Caco-2 (cell line): ENCODE results near the gene WDR33. TPM values are rescaled to one million over a fixed set of nuclear protein-coding genes. Genes with fewer than 3 reads are reported as not detected.

Experiments used
- BruUV-seq: library from RNA; stranded (reverse); fragments of 400-500 nt; replicated peaks from 2 replicates; lab custom pipeline; 2021; lab: Mats Ljungman, UMichigan
- CTCF ChIA-PET: fragments of 300-600 bp; sonication (Branson Sonifier 250); formaldehyde crosslinking; loops from one replicate; lab custom pipeline; 2022; ENCODE audit warnings: antibody characterized with exemption; lab: Charles Lee
- POLR2A ChIA-PET: fragments of 300-600 bp; sonication (Branson Sonifier 250); formaldehyde crosslinking; loops from one replicate; lab custom pipeline; 2022; ENCODE audit warnings: antibody characterized with exemption; lab: Charles Lee
- DNase-seq, 2 experiments: peaks; one replicate each; pipeline versions ENCODE4 v3.0.0 to v3.0.0-alpha.2; 2020 to 2022
- H3K27me3 ChIP-seq: replicated peaks from 2 replicates; pipeline ENCODE4 v1.6.0; 2011; ENCODE audit warnings: low read length; ENCODE audit not compliant: control insufficient read depth, insufficient read depth
- H3K36me3 ChIP-seq: 2 replicates; pipeline ENCODE4 v1.5.1; 2011; ENCODE audit warnings: low read length; ENCODE audit not compliant: control insufficient read depth, insufficient read depth
- H3K4me1 ChIP-seq: fragments of 250-450 bp; sonication (Bioruptor Pico); 2 replicates; pipeline ENCODE4 v1.5.1; 2020; ENCODE audit warnings: mild to moderate bottlenecking
- H3K4me3 ChIP-seq: 2 replicates; pipeline ENCODE4 v1.5.1; 2011; ENCODE audit warnings: low read depth, mild to moderate bottlenecking, control low read depth, low read length
- H3K9me3 ChIP-seq: fragments of 250-450 bp; sonication (Bioruptor Pico); 2 replicates; pipeline ENCODE4 v1.5.1; 2020; ENCODE audit warnings: mild to moderate bottlenecking, moderate library complexity
- H3K27ac Mint-ChIP-seq: one replicate; pipeline ENCODE4 v1.8.0; 2022; ENCODE audit warnings: mixed read lengths; ENCODE audit not compliant: unreplicated experiment
- H3K27me3 Mint-ChIP-seq: one replicate; pipeline ENCODE4 v1.8.0; 2022; ENCODE audit warnings: mixed read lengths; ENCODE audit not compliant: insufficient read depth, unreplicated experiment
- H3K36me3 Mint-ChIP-seq: one replicate; pipeline ENCODE4 v1.8.0; 2022; ENCODE audit warnings: mild to moderate bottlenecking, mixed read lengths; ENCODE audit not compliant: insufficient read depth, unreplicated experiment
- H3K4me1 Mint-ChIP-seq: one replicate; pipeline ENCODE4 v1.8.0; 2022; ENCODE audit warnings: low read depth, mixed read lengths; ENCODE audit not compliant: unreplicated experiment
- H3K4me3 Mint-ChIP-seq: one replicate; pipeline ENCODE4 v1.8.0; 2022; ENCODE audit warnings: mild to moderate bottlenecking, moderate library complexity, mixed read lengths; ENCODE audit not compliant: unreplicated experiment
- H3K9me3 Mint-ChIP-seq: one replicate; pipeline ENCODE4 v1.8.0; 2022; ENCODE audit warnings: mixed read lengths; ENCODE audit not compliant: unreplicated experiment
- intact Hi-C: fragments of 100-400 bp; cut with micrococcal nuclease; formaldehyde crosslinking; loops from one replicate; pipeline ENCODE4 v1.10.0; 2022; ENCODE audit not compliant: unreplicated experiment
- total RNA-seq: library from RNA; stranded (reverse); gene quantifications from 2 replicates; pipeline ENCODE4 v1.2.3, GENCODE V29; 2022
- TF ChIP-seq, protein P1 (sequence below), 2 experiments: fragments of 200-600 bp in 1 of 2; IDR thresholded peaks; 1 replicate in 1 of 2; 2 replicates in 1 of 2; pipeline versions ENCODE4 v1.5.1 to v1.8.0; 2011 to 2022; ENCODE audit warnings: antibody characterized with exemption in 1 of 2, control low read depth in 1 of 2, inconsistent platforms in 1 of 2, low read depth in 1 of 2, low read length in 1 of 2, mild to moderate bottlenecking in 1 of 2, moderate library complexity in 1 of 2; ENCODE audit not compliant: insufficient read depth in 1 of 2, severe bottlenecking in 1 of 2, unreplicated experiment in 1 of 2

The WDR33 gene
- total RNA-seq, 1 experiment from 2014 or later = 77.5 TPM

DNA sequence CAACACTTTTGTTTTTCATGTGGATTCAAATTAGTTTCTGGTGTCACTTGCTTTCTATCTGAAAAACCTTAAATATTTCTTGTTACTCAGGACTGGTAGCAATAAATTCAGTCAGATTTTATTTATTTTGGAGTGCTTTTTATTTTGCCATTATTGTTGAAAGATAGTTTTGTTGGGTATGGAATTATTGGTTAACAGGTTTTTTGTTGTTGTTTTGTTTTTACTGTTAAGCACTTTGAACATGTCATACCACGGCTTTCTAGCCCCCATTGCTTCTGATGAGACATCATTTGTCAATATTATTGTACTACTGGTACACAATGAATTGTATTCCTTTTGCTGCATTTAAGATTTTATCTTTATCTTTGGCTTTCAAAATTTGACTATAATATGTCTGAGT is 122.6 kb downstream of the WDR33 start:
- CTCF ChIA-PET = no interaction called here
- no peaks in the 10 kb centered on the region for H3K4me1 ChIP-seq
- H3K27me3 ChIP-seq = no peaks in the 10 kb centered on the region
- no peaks in the 10 kb centered on the region for H3K36me3 ChIP-seq
- Mint-ChIP-seq H3K4me1 (no peaks in the 10 kb centered on the region), H3K27me3 (no peaks in the 10 kb centered on the region), H3K4me3 (no peak overlapping the region), H3K9me3 (peaks cover 19% of the 10 kb centered on the region), H3K27ac (no peak overlapping the region), H3K36me3 (no peaks in the 10 kb centered on the region)
- TF ChIP-seq, protein P1, sequence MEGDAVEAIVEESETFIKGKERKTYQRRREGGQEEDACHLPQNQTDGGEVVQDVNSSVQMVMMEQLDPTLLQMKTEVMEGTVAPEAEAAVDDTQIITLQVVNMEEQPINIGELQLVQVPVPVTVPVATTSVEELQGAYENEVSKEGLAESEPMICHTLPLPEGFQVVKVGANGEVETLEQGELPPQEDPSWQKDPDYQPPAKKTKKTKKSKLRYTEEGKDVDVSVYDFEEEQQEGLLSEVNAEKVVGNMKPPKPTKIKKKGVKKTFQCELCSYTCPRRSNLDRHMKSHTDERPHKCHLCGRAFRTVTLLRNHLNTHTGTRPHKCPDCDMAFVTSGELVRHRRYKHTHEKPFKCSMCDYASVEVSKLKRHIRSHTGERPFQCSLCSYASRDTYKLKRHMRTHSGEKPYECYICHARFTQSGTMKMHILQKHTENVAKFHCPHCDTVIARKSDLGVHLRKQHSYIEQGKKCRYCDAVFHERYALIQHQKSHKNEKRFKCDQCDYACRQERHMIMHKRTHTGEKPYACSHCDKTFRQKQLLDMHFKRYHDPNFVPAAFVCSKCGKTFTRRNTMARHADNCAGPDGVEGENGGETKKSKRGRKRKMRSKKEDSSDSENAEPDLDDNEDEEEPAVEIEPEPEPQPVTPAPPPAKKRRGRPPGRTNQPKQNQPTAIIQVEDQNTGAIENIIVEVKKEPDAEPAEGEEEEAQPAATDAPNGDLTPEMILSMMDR (IDR thresholded peaks at IDR 0.05; ENCODE audit: insufficient read depth in 1 of 2, low read depth in 1 of 2, low read length in 1 of 2, severe bottlenecking in 1 of 2, unreplicated experiment in 1 of 2) = no peak
- BruUV-seq = no TSS peak
- H3K9me3 ChIP-seq = peaks cover 32% of the 10 kb centered on the region
- no peak for DNase-seq
- POLR2A ChIA-PET = no interaction called here
- H3K4me3 ChIP-seq = no peak overlapping the region
- intact Hi-C loops = no loop called here

DNA sequence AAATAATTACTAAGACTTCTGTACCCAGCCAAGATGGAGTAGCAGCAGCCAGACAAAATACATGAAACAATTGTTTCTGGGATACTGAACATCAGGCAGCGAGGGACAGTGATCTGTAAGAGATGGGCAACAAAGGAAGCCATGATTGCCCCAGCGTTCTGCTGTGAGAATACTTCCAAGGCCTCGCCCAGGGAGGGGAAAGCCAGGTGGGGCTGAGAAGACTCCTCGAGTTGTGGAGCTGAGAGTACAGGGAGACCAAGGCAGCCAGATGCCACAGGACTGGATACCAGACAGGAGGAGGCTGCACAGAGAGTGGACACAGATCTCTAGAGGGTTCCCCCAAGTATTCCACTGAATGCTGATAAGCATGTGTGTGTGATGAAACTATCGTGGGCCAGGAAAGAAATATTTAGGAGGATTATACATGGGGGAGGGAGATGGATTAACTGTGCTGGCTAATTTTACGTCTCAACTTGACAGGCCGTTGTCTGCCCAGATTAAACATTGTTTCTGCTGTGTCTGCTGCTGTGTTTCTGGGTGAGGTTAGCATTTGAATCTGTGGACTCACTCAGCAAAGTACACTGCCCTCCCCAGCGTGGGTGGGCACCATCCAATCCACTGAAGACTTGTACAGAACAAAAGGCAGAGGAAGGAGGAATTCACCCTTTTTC is 125.4 kb downstream of the WDR33 start:
- H3K4me1 Mint-ChIP-seq = no peaks in the 10 kb centered on the region
- no peak overlapping the region for H3K4me3 ChIP-seq
- no peaks in the 10 kb centered on the region for H3K9me3 Mint-ChIP-seq
- DNase-seq = no peak
- H3K36me3 Mint-ChIP-seq = no peaks in the 10 kb centered on the region
- H3K4me1 ChIP-seq = no peaks in the 10 kb centered on the region
- H3K9me3 ChIP-seq = peaks cover 18% of the 10 kb centered on the region
- TF ChIP-seq, protein P1 (IDR thresholded peaks at IDR 0.05; ENCODE audit: insufficient read depth in 1 of 2, low read depth in 1 of 2, low read length in 1 of 2, severe bottlenecking in 1 of 2, unreplicated experiment in 1 of 2) = no peak
- peaks cover 3% of the 10 kb centered on the region for H3K27me3 Mint-ChIP-seq
- no peak overlapping the region for H3K4me3 Mint-ChIP-seq
- CTCF ChIA-PET = no interaction called here
- POLR2A ChIA-PET = no interaction called here
- no TSS peak for BruUV-seq
- H3K36me3 ChIP-seq = no peaks in the 10 kb centered on the region
- no peaks in the 10 kb centered on the region for H3K27me3 ChIP-seq
- intact Hi-C loops = no loop called here
- no peak overlapping the region for H3K27ac Mint-ChIP-seq

DNA sequence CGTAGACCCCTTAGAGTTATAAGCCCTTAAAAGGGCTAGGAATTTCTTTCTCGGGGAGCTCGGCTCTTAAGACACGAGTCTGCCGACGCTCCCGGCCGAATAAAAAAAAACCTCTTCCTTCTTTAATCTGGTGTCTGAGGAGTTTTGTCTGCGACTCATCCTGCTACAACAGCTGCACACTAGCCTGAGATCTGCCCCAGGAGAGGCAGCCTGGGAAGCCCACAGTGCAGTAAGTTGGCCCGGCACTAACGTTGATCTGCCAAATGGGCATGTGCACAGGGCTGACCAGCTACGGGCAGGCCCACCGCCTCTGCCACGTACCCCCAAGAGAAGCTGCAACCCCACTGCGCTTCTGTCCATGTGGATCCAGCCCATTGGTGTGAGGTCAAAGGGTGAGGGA is 127.2 kb downstream of the WDR33 start:
- Mint-ChIP-seq H3K4me3 (no peak overlapping the region), H3K4me1 (no peaks in the 10 kb centered on the region), H3K36me3 (no peaks in the 10 kb centered on the region), H3K27me3 (peaks cover 3% of the 10 kb centered on the region), H3K9me3 (no peaks in the 10 kb centered on the region), H3K27ac (no peak overlapping the region)
- Histone ChIP-seq H3K4me3 (no peak overlapping the region), H3K4me1 (no peaks in the 10 kb centered on the region), H3K36me3 (no peaks in the 10 kb centered on the region), H3K9me3 (0 out of 2 replicates have a peak, but pooled peaks cover 7% of the 10 kb centered on the region), H3K27me3 (no peaks in the 10 kb centered on the region)
- CTCF ChIA-PET = interaction anchor here (1.5 kb wide), 1 partner anchor 92 kb away, joined by 3 read pairs; no protein-coding TSS in a partner anchor
- intact Hi-C loops = no loop called here
- TF ChIP-seq, protein P1 (IDR thresholded peaks at IDR 0.05; ENCODE audit: insufficient read depth in 1 of 2, low read depth in 1 of 2, low read length in 1 of 2, severe bottlenecking in 1 of 2, unreplicated experiment in 1 of 2) = no peak
- POLR2A ChIA-PET = no interaction called here
- DNase-seq = no peak
- no TSS peak for BruUV-seq
